ENCODE results near the gene KCNJ6.

The KCNJ6 gene

DNA sequence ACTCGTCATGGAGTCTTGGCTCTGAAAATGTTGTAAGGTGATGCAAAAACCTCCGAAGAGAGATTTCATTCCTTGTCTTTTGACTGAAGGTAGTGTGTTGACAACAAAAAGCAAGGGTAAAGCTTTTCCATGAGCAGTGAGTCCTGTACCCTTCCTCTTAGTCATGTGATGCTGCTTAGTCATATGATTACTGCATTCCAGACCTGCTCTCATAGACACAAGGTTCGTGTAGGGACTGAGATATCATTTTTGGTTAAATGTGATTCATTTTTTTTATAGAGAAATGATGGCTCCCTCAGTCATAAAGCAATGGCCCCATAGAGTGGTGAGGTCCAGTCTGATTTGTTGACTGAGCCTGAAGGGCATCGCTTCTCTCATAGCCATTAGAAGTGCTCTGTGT lies 9.2 kb downstream of the KCNJ6 start:
- POLR2A ChIA-PET, result no interaction called here
- no peaks in the 10 kb centered on the region for H3K9me3 ChIP-seq (ENCODE audit: control extremely low read depth in 1 of 5, control insufficient read depth in 4 of 5, insufficient read depth in 2 of 5, low read depth in 1 of 5, low read length in 4 of 5)
- 80% methylated on average over 3 of the region's 4 CpGs for WGBS (ENCODE audit: insufficient coverage)
- CTCF ChIA-PET, result no interaction called here
- H3K27ac ChIP-seq (ENCODE audit: insufficient read depth in 1 of 2, low read depth in 1 of 2, low read length in 2 of 2, poor library complexity in 1 of 2, severe bottlenecking in 2 of 2), result no peak overlapping the region
- peaks cover 3 to 51% (median 5%) of the 10 kb centered on the region in 5 experiments for H3K27me3 ChIP-seq (replicated peaks in 2 of 5; ENCODE audit: control insufficient read depth in 4 of 5, insufficient read depth in 5 of 5, low read length in 4 of 5)
- DNase-seq, result no peak
- no peaks in the 10 kb centered on the region for H3K36me3 ChIP-seq (ENCODE audit: control insufficient read depth in 4 of 4, insufficient read depth in 4 of 4, low read length in 3 of 4)
- H3K4me3 ChIP-seq (ENCODE audit: control insufficient read depth in 1 of 7, extremely low read depth in 1 of 7, insufficient read depth in 4 of 7, low read depth in 2 of 7, low read length in 6 of 7), result no peak overlapping the region
- no peaks in the 10 kb centered on the region for H3K4me1 ChIP-seq (ENCODE audit: control extremely low read depth in 1 of 4, control insufficient read depth in 4 of 4, insufficient read depth in 4 of 4, low read length in 3 of 4)

DNA sequence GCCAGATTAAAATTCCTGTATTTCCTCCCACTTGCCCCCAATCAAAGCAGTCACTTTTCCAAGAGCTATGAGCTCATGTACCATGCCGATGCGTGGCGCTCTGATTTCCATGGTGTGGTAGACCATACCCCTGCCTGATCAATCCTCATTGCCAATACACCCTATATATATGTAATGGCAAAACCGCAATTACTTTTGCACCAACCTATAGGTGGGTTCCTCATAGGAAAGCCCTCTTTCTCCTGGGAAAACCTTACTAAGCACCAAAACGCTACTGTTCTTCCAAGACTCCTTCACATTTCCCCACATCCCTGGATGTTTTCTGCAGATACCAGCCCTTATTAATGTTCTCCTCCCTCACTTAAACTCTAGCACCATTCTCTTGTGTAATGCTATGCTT lies 11.0 kb downstream of the KCNJ6 start:
- peaks cover 0 to 1% (median 0%) of the 10 kb centered on the region in 5 experiments for H3K9me3 ChIP-seq (ENCODE audit: control extremely low read depth in 1 of 5, control insufficient read depth in 4 of 5, insufficient read depth in 2 of 5, low read depth in 1 of 5, low read length in 4 of 5)
- WGBS (ENCODE audit: insufficient coverage), result 97% methylated on average over 5 of the region's 5 CpGs
- no peak for DNase-seq
- ChIA-PET POLR2A (no interaction called here), CTCF (no interaction called here)
- H3K27ac ChIP-seq (ENCODE audit: insufficient read depth in 1 of 2, low read depth in 1 of 2, low read length in 2 of 2, poor library complexity in 1 of 2, severe bottlenecking in 2 of 2), result no peak overlapping the region
- no peaks in the 10 kb centered on the region for H3K36me3 ChIP-seq (ENCODE audit: control insufficient read depth in 4 of 4, insufficient read depth in 4 of 4, low read length in 3 of 4)
- H3K27me3 ChIP-seq (replicated peaks in 2 of 5; ENCODE audit: control insufficient read depth in 4 of 5, insufficient read depth in 5 of 5, low read length in 4 of 5), result peaks cover 3 to 45% (median 8%) of the 10 kb centered on the region in 5 experiments
- no peak overlapping the region for H3K4me3 ChIP-seq (ENCODE audit: control insufficient read depth in 1 of 7, extremely low read depth in 1 of 7, insufficient read depth in 4 of 7, low read depth in 2 of 7, low read length in 6 of 7)
- H3K4me1 ChIP-seq (ENCODE audit: control extremely low read depth in 1 of 4, control insufficient read depth in 4 of 4, insufficient read depth in 4 of 4, low read length in 3 of 4), result no peaks in the 10 kb centered on the region

DNA sequence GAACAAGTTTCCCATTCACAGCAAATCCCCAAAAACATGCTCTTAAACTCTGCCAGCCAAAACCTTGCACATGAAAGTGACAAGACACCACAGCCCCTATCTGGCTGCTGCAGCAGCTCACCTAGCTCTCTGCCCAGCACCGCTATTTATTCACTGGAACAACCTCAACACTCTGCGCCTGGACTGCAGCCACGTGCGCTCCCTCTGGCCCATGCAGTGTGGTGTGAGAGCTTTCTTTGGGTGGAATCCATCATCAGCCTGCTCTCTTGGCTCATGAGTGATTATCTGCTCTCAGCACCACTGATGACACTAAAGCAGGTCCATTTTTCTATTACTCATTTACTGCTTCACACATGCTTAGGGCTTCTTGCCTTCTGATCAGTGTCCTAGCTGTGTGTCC lies 11.4 kb downstream of the KCNJ6 start:
- ChIA-PET CTCF (no interaction called here), POLR2A (no interaction called here)
- no peak overlapping the region for H3K27ac ChIP-seq (ENCODE audit: insufficient read depth in 1 of 2, low read depth in 1 of 2, low read length in 2 of 2, poor library complexity in 1 of 2, severe bottlenecking in 2 of 2)
- no peak for DNase-seq
- H3K4me1 ChIP-seq (ENCODE audit: control extremely low read depth in 1 of 4, control insufficient read depth in 4 of 4, insufficient read depth in 4 of 4, low read length in 3 of 4), result no peaks in the 10 kb centered on the region
- H3K9me3 ChIP-seq (ENCODE audit: control extremely low read depth in 1 of 5, control insufficient read depth in 4 of 5, insufficient read depth in 2 of 5, low read depth in 1 of 5, low read length in 4 of 5), result peaks cover 0 to 1% (median 0%) of the 10 kb centered on the region in 5 experiments
- H3K4me3 ChIP-seq (ENCODE audit: control insufficient read depth in 1 of 7, extremely low read depth in 1 of 7, insufficient read depth in 4 of 7, low read depth in 2 of 7, low read length in 6 of 7), result no peak overlapping the region
- WGBS (ENCODE audit: insufficient coverage), result 77% methylated on average over 4 of the region's 4 CpGs
- peaks cover 3 to 45% (median 10%) of the 10 kb centered on the region in 5 experiments for H3K27me3 ChIP-seq (replicated peaks in 2 of 5; ENCODE audit: control insufficient read depth in 4 of 5, insufficient read depth in 5 of 5, low read length in 4 of 5)
- no peaks in the 10 kb centered on the region for H3K36me3 ChIP-seq (ENCODE audit: control insufficient read depth in 4 of 4, insufficient read depth in 4 of 4, low read length in 3 of 4)

DNA sequence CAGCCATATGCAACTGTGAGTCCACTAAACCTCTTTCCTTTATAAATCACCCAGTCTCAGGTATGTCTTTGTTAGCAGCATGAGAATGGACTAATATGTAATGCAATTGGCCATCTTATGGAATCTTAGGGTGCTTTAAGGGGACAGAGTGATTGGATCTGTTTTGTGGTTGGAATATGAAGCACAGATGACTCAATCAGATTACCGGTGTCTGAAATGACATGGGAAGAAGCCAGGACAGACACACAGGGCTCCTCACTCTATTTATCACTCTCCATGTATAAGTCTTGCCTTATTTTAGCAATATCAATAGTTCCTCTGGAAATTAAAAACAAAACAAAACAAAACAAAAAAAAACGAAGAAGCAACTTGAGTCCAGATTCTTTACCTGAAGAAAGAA lies 12.9 kb downstream of the KCNJ6 start:
- Histone ChIP-seq H3K4me3 (ENCODE audit: control insufficient read depth in 1 of 7, extremely low read depth in 1 of 7, insufficient read depth in 4 of 7, low read depth in 2 of 7, low read length in 6 of 7) (no peak overlapping the region), H3K4me1 (ENCODE audit: control extremely low read depth in 1 of 4, control insufficient read depth in 4 of 4, insufficient read depth in 4 of 4, low read length in 3 of 4) (no peaks in the 10 kb centered on the region), H3K9me3 (ENCODE audit: control extremely low read depth in 1 of 5, control insufficient read depth in 4 of 5, insufficient read depth in 2 of 5, low read depth in 1 of 5, low read length in 4 of 5) (peaks cover 0 to 1% (median 0%) of the 10 kb centered on the region in 5 experiments), H3K27me3 (replicated peaks in 2 of 5; ENCODE audit: control insufficient read depth in 4 of 5, insufficient read depth in 5 of 5, low read length in 4 of 5) (peaks cover 3 to 45% (median 10%) of the 10 kb centered on the region in 5 experiments), H3K27ac (ENCODE audit: insufficient read depth in 1 of 2, low read depth in 1 of 2, low read length in 2 of 2, poor library complexity in 1 of 2, severe bottlenecking in 2 of 2) (no peak overlapping the region), H3K36me3 (ENCODE audit: control insufficient read depth in 4 of 4, insufficient read depth in 4 of 4, low read length in 3 of 4) (no peaks in the 10 kb centered on the region)
- no peak for DNase-seq
- WGBS (ENCODE audit: insufficient coverage), result 100% methylated on average over 1 of the region's 2 CpGs
- POLR2A ChIA-PET, result no interaction called here
- CTCF ChIA-PET, result no interaction called here

DNA sequence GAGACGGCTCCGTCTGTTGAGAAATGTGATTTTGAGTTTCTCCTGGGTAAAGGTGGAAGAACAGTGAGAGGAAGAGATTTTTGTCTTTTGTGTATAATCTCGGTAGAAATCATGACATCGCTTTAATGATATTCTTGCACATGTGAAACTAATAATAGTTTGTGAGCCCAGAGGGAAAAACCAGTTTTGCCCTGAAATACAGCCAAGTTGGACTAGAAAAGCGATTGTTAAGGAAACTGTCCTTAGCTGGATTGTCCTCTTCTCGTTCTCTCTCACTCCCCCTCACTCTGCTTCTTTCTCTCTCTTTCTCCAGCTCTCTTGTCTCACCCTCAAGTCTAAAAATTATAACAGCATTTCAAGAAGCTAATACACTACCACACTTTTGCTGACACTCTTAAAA lies 17.1 kb downstream of the KCNJ6 start:
- Histone ChIP-seq H3K4me3 (ENCODE audit: control insufficient read depth in 1 of 7, extremely low read depth in 1 of 7, insufficient read depth in 4 of 7, low read depth in 2 of 7, low read length in 6 of 7) (no peak overlapping the region), H3K36me3 (ENCODE audit: control insufficient read depth in 4 of 4, insufficient read depth in 4 of 4, low read length in 3 of 4) (no peaks in the 10 kb centered on the region), H3K4me1 (ENCODE audit: control extremely low read depth in 1 of 4, control insufficient read depth in 4 of 4, insufficient read depth in 4 of 4, low read length in 3 of 4) (no peaks in the 10 kb centered on the region), H3K9me3 (ENCODE audit: control extremely low read depth in 1 of 5, control insufficient read depth in 4 of 5, insufficient read depth in 2 of 5, low read depth in 1 of 5, low read length in 4 of 5) (peaks cover 0 to 3% (median 0%) of the 10 kb centered on the region in 5 experiments), H3K27me3 (replicated peaks in 2 of 5; ENCODE audit: control insufficient read depth in 4 of 5, insufficient read depth in 5 of 5, low read length in 4 of 5) (peaks cover 0 to 37% (median 6%) of the 10 kb centered on the region in 5 experiments), H3K27ac (ENCODE audit: insufficient read depth in 1 of 2, low read depth in 1 of 2, low read length in 2 of 2, poor library complexity in 1 of 2, severe bottlenecking in 2 of 2) (no peak overlapping the region)
- POLR2A ChIA-PET, result no interaction called here
- WGBS (ENCODE audit: insufficient coverage), result 95% methylated on average over 3 of the region's 6 CpGs
- CTCF ChIA-PET, result no interaction called here
- DNase-seq, result no peak

DNA sequence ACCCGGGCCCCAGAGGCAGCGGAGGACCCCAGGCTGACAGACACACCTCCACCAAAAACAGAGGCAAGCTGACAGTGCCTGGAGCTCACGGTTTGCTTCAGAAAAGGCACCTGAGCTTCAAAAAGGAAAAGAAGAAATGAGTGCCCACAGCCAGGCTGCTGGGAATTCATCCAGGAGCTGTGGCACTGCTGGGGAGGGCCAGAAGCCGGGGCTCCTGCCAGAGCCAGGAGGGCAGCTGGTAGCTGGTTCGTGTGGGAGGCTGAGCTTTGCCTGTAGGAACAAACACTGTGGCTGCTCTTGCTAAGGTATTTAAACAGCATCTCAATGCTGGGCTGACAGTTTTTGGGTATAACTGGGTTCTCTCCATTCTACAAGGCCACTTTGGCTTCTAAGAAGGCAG lies 19.5 kb downstream of the KCNJ6 start:
- H3K27ac ChIP-seq (ENCODE audit: insufficient read depth in 1 of 2, low read depth in 1 of 2, low read length in 2 of 2, poor library complexity in 1 of 2, severe bottlenecking in 2 of 2), result no peak overlapping the region
- H3K4me3 ChIP-seq (ENCODE audit: control insufficient read depth in 1 of 7, extremely low read depth in 1 of 7, insufficient read depth in 4 of 7, low read depth in 2 of 7, low read length in 6 of 7), result no peak overlapping the region
- CTCF ChIA-PET, result interaction anchor here (0.7 kb wide), 1 partner anchor 109 kb away, joined by 3 read pairs; no protein-coding TSS in a partner anchor
- H3K9me3 ChIP-seq (ENCODE audit: control extremely low read depth in 1 of 5, control insufficient read depth in 4 of 5, insufficient read depth in 2 of 5, low read depth in 1 of 5, low read length in 4 of 5), result peaks cover 0 to 3% (median 0%) of the 10 kb centered on the region in 5 experiments
- no peaks in the 10 kb centered on the region for H3K36me3 ChIP-seq (ENCODE audit: control insufficient read depth in 4 of 4, insufficient read depth in 4 of 4, low read length in 3 of 4)
- H3K27me3 ChIP-seq (replicated peaks in 2 of 5; ENCODE audit: control insufficient read depth in 4 of 5, insufficient read depth in 5 of 5, low read length in 4 of 5), result peaks cover 0 to 37% (median 6%) of the 10 kb centered on the region in 5 experiments
- 90% methylated on average over 5 of the region's 5 CpGs for WGBS (ENCODE audit: insufficient coverage)
- POLR2A ChIA-PET, result no interaction called here
- no peak for DNase-seq
- H3K4me1 ChIP-seq (ENCODE audit: control extremely low read depth in 1 of 4, control insufficient read depth in 4 of 4, insufficient read depth in 4 of 4, low read length in 3 of 4), result no peaks in the 10 kb centered on the region

DNA sequence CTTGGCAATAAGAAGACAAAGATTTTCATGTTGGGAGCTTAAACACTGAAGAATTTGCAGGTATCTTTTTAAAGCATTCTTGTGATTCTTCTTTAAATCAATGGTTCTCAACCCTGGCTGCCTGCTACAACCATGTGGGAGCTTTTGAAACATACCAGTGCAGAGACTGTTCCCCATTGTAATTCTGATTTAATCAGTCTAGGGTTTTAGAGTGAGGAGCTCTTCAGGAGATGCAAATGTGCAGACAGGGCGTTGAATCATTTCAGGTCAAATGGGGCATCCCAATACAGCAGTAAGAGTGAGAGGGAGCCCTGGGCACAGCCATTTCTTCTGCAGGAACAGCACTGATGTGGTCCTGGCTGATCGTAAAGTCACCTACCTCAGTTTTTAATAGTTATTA lies 24.3 kb downstream of the KCNJ6 start:
- 75% methylated on average over 1 of the region's 2 CpGs for WGBS (ENCODE audit: insufficient coverage)
- Histone ChIP-seq H3K27ac (ENCODE audit: insufficient read depth in 1 of 2, low read depth in 1 of 2, low read length in 2 of 2, poor library complexity in 1 of 2, severe bottlenecking in 2 of 2) (no peak overlapping the region), H3K27me3 (replicated peaks in 2 of 5; ENCODE audit: control insufficient read depth in 4 of 5, insufficient read depth in 5 of 5, low read length in 4 of 5) (peaks cover 0 to 17% (median 0%) of the 10 kb centered on the region in 5 experiments), H3K36me3 (ENCODE audit: control insufficient read depth in 4 of 4, insufficient read depth in 4 of 4, low read length in 3 of 4) (no peaks in the 10 kb centered on the region), H3K9me3 (ENCODE audit: control extremely low read depth in 1 of 5, control insufficient read depth in 4 of 5, insufficient read depth in 2 of 5, low read depth in 1 of 5, low read length in 4 of 5) (peaks cover 0 to 3% (median 0%) of the 10 kb centered on the region in 5 experiments), H3K4me1 (ENCODE audit: control extremely low read depth in 1 of 4, control insufficient read depth in 4 of 4, insufficient read depth in 4 of 4, low read length in 3 of 4) (no peaks in the 10 kb centered on the region), H3K4me3 (ENCODE audit: control insufficient read depth in 1 of 7, extremely low read depth in 1 of 7, insufficient read depth in 4 of 7, low read depth in 2 of 7, low read length in 6 of 7) (no peak overlapping the region)
- POLR2A ChIA-PET, result no interaction called here
- no peak for DNase-seq
- CTCF ChIA-PET, result no interaction called here

Measured in common myeloid progenitor, CD34-positive (primary cell).